HFF-Myc (cell line): ENCODE results near the gene OLFM4.

Experiments used
- DNase-seq: peaks from one replicate; pipeline ENCODE4 v3.0.0-alpha.2; 2011; ENCODE audit warnings: low read depth; ENCODE audit errors: extremely low read depth
- H3K4me3 ChIP-seq: replicated peaks from 2 replicates; pipeline ENCODE4 v1.5.1; 2011; ENCODE audit warnings: low read depth, mild to moderate bottlenecking, control low read depth, low read length
- TF ChIP-seq, protein P1 (sequence below): IDR thresholded peaks from 2 replicates; pipeline ENCODE4 v1.5.1; 2012; ENCODE audit warnings: mild to moderate bottlenecking, low read depth, low read length, control low read depth; ENCODE audit errors: missing control alignments

The OLFM4 gene, protein sequence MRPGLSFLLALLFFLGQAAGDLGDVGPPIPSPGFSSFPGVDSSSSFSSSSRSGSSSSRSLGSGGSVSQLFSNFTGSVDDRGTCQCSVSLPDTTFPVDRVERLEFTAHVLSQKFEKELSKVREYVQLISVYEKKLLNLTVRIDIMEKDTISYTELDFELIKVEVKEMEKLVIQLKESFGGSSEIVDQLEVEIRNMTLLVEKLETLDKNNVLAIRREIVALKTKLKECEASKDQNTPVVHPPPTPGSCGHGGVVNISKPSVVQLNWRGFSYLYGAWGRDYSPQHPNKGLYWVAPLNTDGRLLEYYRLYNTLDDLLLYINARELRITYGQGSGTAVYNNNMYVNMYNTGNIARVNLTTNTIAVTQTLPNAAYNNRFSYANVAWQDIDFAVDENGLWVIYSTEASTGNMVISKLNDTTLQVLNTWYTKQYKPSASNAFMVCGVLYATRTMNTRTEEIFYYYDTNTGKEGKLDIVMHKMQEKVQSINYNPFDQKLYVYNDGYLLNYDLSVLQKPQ

DNA sequence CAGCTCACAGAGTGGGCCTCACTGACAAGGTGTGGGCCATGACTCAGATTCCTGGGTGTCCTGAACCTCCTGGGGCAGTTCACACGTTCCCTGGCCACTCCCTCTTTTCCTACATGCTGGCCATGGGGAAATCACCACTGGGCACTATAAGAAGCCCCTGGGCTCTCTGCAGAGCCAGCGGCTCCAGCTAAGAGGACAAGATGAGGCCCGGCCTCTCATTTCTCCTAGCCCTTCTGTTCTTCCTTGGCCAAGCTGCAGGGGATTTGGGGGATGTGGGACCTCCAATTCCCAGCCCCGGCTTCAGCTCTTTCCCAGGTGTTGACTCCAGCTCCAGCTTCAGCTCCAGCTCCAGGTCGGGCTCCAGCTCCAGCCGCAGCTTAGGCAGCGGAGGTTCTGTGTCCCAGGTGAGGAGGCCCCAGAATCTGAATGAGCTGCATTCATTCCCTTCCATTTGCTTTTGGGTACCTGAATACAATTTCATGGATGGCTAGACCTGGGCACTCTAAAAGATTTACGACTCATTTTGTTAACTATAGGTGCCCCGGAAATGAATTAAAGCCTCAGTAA lies at the start of gene OLFM4:
TSS of gene OLFM4 (plus strand) at position 177 of the 567 bp plus-strand sequence. CDS start at position 201, 24 bp downstream.
- DNase-seq, result no peak
- H3K4me3 ChIP-seq, result no peak within 1 kb of the TSS
- TF ChIP-seq, protein P1, sequence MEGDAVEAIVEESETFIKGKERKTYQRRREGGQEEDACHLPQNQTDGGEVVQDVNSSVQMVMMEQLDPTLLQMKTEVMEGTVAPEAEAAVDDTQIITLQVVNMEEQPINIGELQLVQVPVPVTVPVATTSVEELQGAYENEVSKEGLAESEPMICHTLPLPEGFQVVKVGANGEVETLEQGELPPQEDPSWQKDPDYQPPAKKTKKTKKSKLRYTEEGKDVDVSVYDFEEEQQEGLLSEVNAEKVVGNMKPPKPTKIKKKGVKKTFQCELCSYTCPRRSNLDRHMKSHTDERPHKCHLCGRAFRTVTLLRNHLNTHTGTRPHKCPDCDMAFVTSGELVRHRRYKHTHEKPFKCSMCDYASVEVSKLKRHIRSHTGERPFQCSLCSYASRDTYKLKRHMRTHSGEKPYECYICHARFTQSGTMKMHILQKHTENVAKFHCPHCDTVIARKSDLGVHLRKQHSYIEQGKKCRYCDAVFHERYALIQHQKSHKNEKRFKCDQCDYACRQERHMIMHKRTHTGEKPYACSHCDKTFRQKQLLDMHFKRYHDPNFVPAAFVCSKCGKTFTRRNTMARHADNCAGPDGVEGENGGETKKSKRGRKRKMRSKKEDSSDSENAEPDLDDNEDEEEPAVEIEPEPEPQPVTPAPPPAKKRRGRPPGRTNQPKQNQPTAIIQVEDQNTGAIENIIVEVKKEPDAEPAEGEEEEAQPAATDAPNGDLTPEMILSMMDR, result no peak

GRCh38 chr13:52978989-52979388 lies 49.6 kb upstream of the OLFM4 start:
- no peak overlapping the region for H3K4me3 ChIP-seq
- TF ChIP-seq, protein P1, result no peak
- no peak for DNase-seq

GRCh38 chr13:52980695-52981094 lies 47.9 kb upstream of the OLFM4 start:
- no peak overlapping the region for H3K4me3 ChIP-seq
- DNase-seq, result no peak
- TF ChIP-seq, protein P1, result no peak

DNA sequence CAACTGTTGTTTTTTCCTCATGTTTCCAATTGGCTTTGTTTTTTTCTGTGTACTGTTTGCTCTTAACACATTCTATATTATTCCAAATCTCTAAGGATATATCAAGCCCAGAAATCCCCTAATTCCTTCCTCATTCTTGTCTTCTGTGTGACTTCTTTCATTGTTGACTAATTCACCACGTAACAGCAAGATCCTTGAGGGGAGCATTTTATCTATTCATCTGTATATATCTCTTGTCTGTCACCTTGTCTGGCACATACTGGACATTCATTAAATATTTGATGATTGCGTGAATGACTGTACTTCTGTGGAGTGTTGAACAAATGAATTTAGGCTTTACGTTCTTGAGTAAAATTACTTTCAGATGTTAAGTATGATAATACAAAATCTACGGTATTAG lies 44.8 kb upstream of the OLFM4 start:
- H3K4me3 ChIP-seq, result no peak overlapping the region
- TF ChIP-seq, protein P1, result no peak
- DNase-seq, result no peak

DNA sequence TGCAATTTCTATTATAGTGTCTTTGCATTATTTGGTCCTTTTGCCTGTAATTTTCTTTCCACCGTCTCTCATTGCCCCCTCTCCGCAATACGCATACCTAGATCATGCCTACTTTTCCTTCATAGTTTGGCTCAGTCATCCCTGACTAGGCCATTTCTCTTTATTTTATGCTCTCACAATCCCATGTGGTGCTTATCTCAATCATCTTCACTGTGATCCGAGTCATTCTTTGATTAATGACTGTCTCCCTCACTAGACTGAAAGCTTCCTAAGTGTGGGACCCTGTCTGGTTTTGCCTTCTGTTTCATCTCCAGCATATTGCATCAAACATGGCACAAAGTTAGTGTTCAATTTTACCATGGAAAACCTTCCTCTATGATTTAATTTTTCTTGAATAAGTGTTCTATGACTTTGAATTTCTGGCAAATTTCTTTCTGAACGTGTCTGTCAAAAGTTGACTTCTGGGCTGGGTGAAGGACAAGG lies 43.7 kb upstream of the OLFM4 start:
- no peak overlapping the region for H3K4me3 ChIP-seq
- DNase-seq, result no peak
- TF ChIP-seq, protein P1, result no peak

- no peak for DNase-seq
- TF ChIP-seq, protein P1, result no peak
- no peak overlapping the region for H3K4me3 ChIP-seq
These were observed 37.1 kb upstream of the OLFM4 start for GRCh38 chr13:52991344-52992020.
